Tibial nerve (tissue), 4 donors: ENCODE data around the gene KRTAP5-7.

Experiments
- CTCF ChIP-seq, 5 experiments: fragments of 200-600 bp in 3 of 5; fragments of 450-650 bp in 2 of 5; sonication (generic) in 3 of 5; IDR thresholded peaks; one replicate each; pipeline ENCODE4 v1.5.1; 2016 to 2019; ENCODE audit warnings: antibody characterized with exemption in 5 of 5, mild to moderate bottlenecking in 3 of 5, moderate library complexity in 2 of 5
- EP300 ChIP-seq, 2 donors: sonication (generic); formaldehyde crosslinking; IDR thresholded peaks; one replicate each; pipeline ENCODE4 v1.6.1; 2017; ENCODE audit warnings: antibody characterized with exemption in 2 of 2, mild to moderate bottlenecking in 1 of 2

GRCh38 chr11:71485063-71485399 is 42.0 kb upstream of the KRTAP5-7 start:
- TF ChIP-seq CTCF (IDR thresholded peaks at IDR 0.05) (no peak), EP300 (IDR thresholded peaks at IDR 0.05) (no peak)
